ENCODE measurements around the gene AGMAT.
A peak's percentile ranks its signal among the peaks of the same experiment; 100 is the strongest.

Gene AGMAT

GRCh38 chr1:15584489-15585363 lies at the start of gene AGMAT:
Gene AGMAT (minus strand): TSS chr1:15585051. CDS start chr1:15584967, 84 bp downstream.
- DNase-seq, result peak; percentile 68

GRCh38 chr1:15633756-15634420 lies 49.0 kb upstream of the AGMAT start:
- no peak for DNase-seq

GRCh38 chr1:15628003-15628402 lies 43.2 kb upstream of the AGMAT start:
- DNase-seq, result no peak

- no peak for DNase-seq
Measured at GRCh38 chr1:15627343-15627988, 42.6 kb upstream of the AGMAT start.

- DNase-seq, result no peak
Measured at GRCh38 chr1:15626269-15626950, 41.6 kb upstream of the AGMAT start.

GRCh38 chr1:15625056-15625917 lies 40.4 kb upstream of the AGMAT start:
- no peak for DNase-seq

GRCh38 chr1:15624133-15624714 lies 39.4 kb upstream of the AGMAT start:
- no peak for DNase-seq

GRCh38 chr1:15623435-15623834 lies 38.6 kb upstream of the AGMAT start:
- DNase-seq, result no peak

- no peak for DNase-seq
Measured at GRCh38 chr1:15622712-15623373, 38.0 kb upstream of the AGMAT start.

GRCh38 chr1:15621975-15622374 lies 37.1 kb upstream of the AGMAT start:
- DNase-seq, result no peak

GRCh38 chr1:15620902-15621682 lies 36.2 kb upstream of the AGMAT start:
- no peak for DNase-seq

- DNase-seq, result no peak
Measured at GRCh38 chr1:15620155-15620545, 35.3 kb upstream of the AGMAT start.

GRCh38 chr1:15618655-15619525 lies 34.0 kb upstream of the AGMAT start:
- DNase-seq, result no peak

- DNase-seq, result no peak
Measured at GRCh38 chr1:15618077-15618654, 33.3 kb upstream of the AGMAT start.

- peak; percentile 94 for DNase-seq
Measured at GRCh38 chr1:15617173-15618076, 32.6 kb upstream of the AGMAT start, which contains the start of gene DDI2. Gene DDI2 (plus strand): TSS chr1:15617458. CDS start chr1:15617671, 213 bp downstream.

GRCh38 chr1:15616373-15617172 lies 31.7 kb upstream of the AGMAT start:
- DNase-seq, result no peak

- no peak for DNase-seq
Measured at GRCh38 chr1:15610167-15610566, 25.3 kb upstream of the AGMAT start.
